ENCODE data around the gene SREK1IP1. TPM values are rescaled to one million over a fixed set of nuclear protein-coding genes. Genes with fewer than 3 reads are reported as not detected.
"Not testable (repeated sequence)": the region's sequence is repeated elsewhere in the genome, so short reads cannot be mapped to it uniquely, and the experiment has no call there.

The SREK1IP1 gene
- total RNA-seq, 1 experiment from 2014 or later: 21.9 TPM

- Mint-ChIP-seq H3K9me3 (ENCODE audit: unreplicated experiment) (no peaks in the 10 kb centered on the region), H3K27me3 (ENCODE audit: insufficient read depth, unreplicated experiment) (no peaks in the 10 kb centered on the region), H3K4me3 (ENCODE audit: unreplicated experiment) (no peak overlapping the region), H3K36me3 (ENCODE audit: insufficient read depth, unreplicated experiment) (peaks cover 4% of the 10 kb centered on the region), H3K4me1 (ENCODE audit: low read depth, unreplicated experiment) (no peaks in the 10 kb centered on the region), H3K27ac (ENCODE audit: unreplicated experiment) (no peak overlapping the region)
- Histone ChIP-seq H3K36me3 (ENCODE audit: control insufficient read depth, insufficient read depth, low read length) (no peaks in the 10 kb centered on the region; the same call in 1 of the 2 replicates), H3K4me1 (no peaks in the 10 kb centered on the region), H3K4me3 (ENCODE audit: low read depth, low read length) (no peak overlapping the region), H3K9me3 (no peaks in the 10 kb centered on the region), H3K27me3 (replicated peaks; ENCODE audit: control insufficient read depth, insufficient read depth, low read length) (no peaks in the 10 kb centered on the region)
- CTCF ChIA-PET: no interaction called here
- no peak for TF ChIP-seq CTCF (IDR thresholded peaks at IDR 0.05; ENCODE audit: insufficient read depth in 1 of 2, low read depth in 1 of 2, low read length in 1 of 2, severe bottlenecking in 1 of 2, unreplicated experiment in 1 of 2)
- DNase-seq: no peak
- POLR2A ChIA-PET: no interaction called here
- intact Hi-C loops (cut with micrococcal nuclease; ENCODE audit: unreplicated experiment): no loop called here
- BruUV-seq (replicated peaks): no TSS peak
Measured at GRCh38 chr5:64722588-64722987, 45.9 kb downstream of the SREK1IP1 start.

GRCh38 chr5:64714495-64714894 is 54.0 kb downstream of the SREK1IP1 start:
- H3K9me3 Mint-ChIP-seq (ENCODE audit: unreplicated experiment); H3K36me3 Mint-ChIP-seq (ENCODE audit: insufficient read depth, unreplicated experiment); intact Hi-C loops (cut with micrococcal nuclease; ENCODE audit: unreplicated experiment); POLR2A ChIA-PET; BruUV-seq (replicated peaks); H3K36me3 ChIP-seq (ENCODE audit: control insufficient read depth, insufficient read depth, low read length); CTCF ChIA-PET; H3K27me3 ChIP-seq (replicated peaks; ENCODE audit: control insufficient read depth, insufficient read depth, low read length); H3K27me3 Mint-ChIP-seq (ENCODE audit: insufficient read depth, unreplicated experiment); H3K4me1 Mint-ChIP-seq (ENCODE audit: low read depth, unreplicated experiment); H3K9me3 ChIP-seq; DNase-seq: not testable (repeated sequence)
- Histone ChIP-seq H3K4me1 (peaks cover 11% of the 10 kb centered on the region; the same call in 1 of the 2 replicates), H3K4me3 (ENCODE audit: low read depth, low read length) (peak overlapping the region; percentile 31)
- Mint-ChIP-seq H3K27ac (ENCODE audit: unreplicated experiment) (peak overlapping the region; percentile 60), H3K4me3 (ENCODE audit: unreplicated experiment) (peak overlapping the region; percentile 63)

GRCh38 chr5:64707191-64707590 is 61.3 kb downstream of the SREK1IP1 start:
- intact Hi-C loops (cut with micrococcal nuclease; ENCODE audit: unreplicated experiment): no loop called here

GRCh38 chr5:64706074-64706473 is 62.4 kb downstream of the SREK1IP1 start:
- not testable (repeated sequence) for H3K27ac Mint-ChIP-seq (ENCODE audit: unreplicated experiment)

More at GRCh38 chr5:64707191-64707590, 61.3 kb downstream of the SREK1IP1 start:
- no peak overlapping the region for H3K27ac Mint-ChIP-seq (ENCODE audit: unreplicated experiment)
- H3K9me3 Mint-ChIP-seq (ENCODE audit: unreplicated experiment): no peaks in the 10 kb centered on the region
- BruUV-seq (replicated peaks): no TSS peak
- DNase-seq: no peak
- Histone ChIP-seq H3K36me3 (ENCODE audit: control insufficient read depth, insufficient read depth, low read length) (no peaks in the 10 kb centered on the region), H3K9me3 (no peaks in the 10 kb centered on the region), H3K27me3 (replicated peaks; ENCODE audit: control insufficient read depth, insufficient read depth, low read length) (no peaks in the 10 kb centered on the region), H3K4me1 (no peaks in the 10 kb centered on the region; the same call in 1 of the 2 replicates), H3K4me3 (ENCODE audit: low read depth, low read length) (no peak overlapping the region)
- H3K4me3 Mint-ChIP-seq (ENCODE audit: unreplicated experiment): no peak overlapping the region
- peaks cover 3% of the 10 kb centered on the region for H3K27me3 Mint-ChIP-seq (ENCODE audit: insufficient read depth, unreplicated experiment)
- no peak for TF ChIP-seq CTCF (IDR thresholded peaks at IDR 0.05; ENCODE audit: insufficient read depth in 1 of 2, low read depth in 1 of 2, low read length in 1 of 2, severe bottlenecking in 1 of 2, unreplicated experiment in 1 of 2)
- POLR2A ChIA-PET: no interaction called here
- no peaks in the 10 kb centered on the region for H3K36me3 Mint-ChIP-seq (ENCODE audit: insufficient read depth, unreplicated experiment)
- CTCF ChIA-PET: interaction anchor here (0.6 kb wide), 1 partner anchor 15 kb away, joined by 3 read pairs; no protein-coding TSS in a partner anchor
- H3K4me1 Mint-ChIP-seq (ENCODE audit: low read depth, unreplicated experiment): peaks cover 10% of the 10 kb centered on the region

More at GRCh38 chr5:64706074-64706473, 62.4 kb downstream of the SREK1IP1 start:
- peaks cover 10% of the 10 kb centered on the region for H3K4me1 Mint-ChIP-seq (ENCODE audit: low read depth, unreplicated experiment)
- H3K4me1 ChIP-seq; H3K9me3 ChIP-seq; H3K4me3 ChIP-seq (ENCODE audit: low read depth, low read length); H3K4me3 Mint-ChIP-seq (ENCODE audit: unreplicated experiment); POLR2A ChIA-PET; intact Hi-C loops (cut with micrococcal nuclease; ENCODE audit: unreplicated experiment); H3K36me3 Mint-ChIP-seq (ENCODE audit: insufficient read depth, unreplicated experiment); CTCF ChIA-PET; H3K27me3 Mint-ChIP-seq (ENCODE audit: insufficient read depth, unreplicated experiment); H3K27me3 ChIP-seq (replicated peaks; ENCODE audit: control insufficient read depth, insufficient read depth, low read length); BruUV-seq (replicated peaks); H3K9me3 Mint-ChIP-seq (ENCODE audit: unreplicated experiment); H3K36me3 ChIP-seq (ENCODE audit: control insufficient read depth, insufficient read depth, low read length); DNase-seq: not testable (repeated sequence)

All from Caco-2 (cell line).